Body of pancreas (tissue), 4 donors: Measurements from ENCODE around the gene LHB.

ENCODE experiments used
- CTCF ChIP-seq, 7 experiments: fragments of 450-650 bp in 4 of 7; fragments of 200-600 bp in 3 of 7; sonication (generic) in 3 of 7; IDR thresholded peaks; one replicate each; pipeline ENCODE4 v1.5.1; 2016 to 2019; ENCODE audit warnings: antibody characterized with exemption in 7 of 7
- POLR2A ChIP-seq, 3 donors: fragments of 450-650 bp; IDR thresholded peaks; one replicate each; pipeline ENCODE4 v1.6.1; 2016; ENCODE audit warnings: antibody characterized with exemption in 3 of 3, mild to moderate bottlenecking in 2 of 3

GRCh38 chr19:48987323-48987722, 29.6 kb downstream of the LHB start:
- TF ChIP-seq CTCF (IDR thresholded peaks at IDR 0.05) (no peak), POLR2A (IDR thresholded peaks at IDR 0.05) (no peak)
